GM23338 (cell line): ENCODE measurements around the gene CYTH1. TPM values are rescaled to one million over a fixed set of nuclear protein-coding genes. Genes with fewer than 3 reads are reported as not detected.

Experiments used
- ATAC-seq: fragments of 200-7000 bp; cut with Tn5 transposase; 3 replicates; pipeline ENCODE4 v1.9.1; 2020
- DNase-seq: peaks from one replicate; pipeline ENCODE4 v3.0.0-alpha.2; 2015; ENCODE audit warnings: low spot score
- H2AFZ ChIP-seq: fragments of 200-600 bp; sonication (generic); 2 replicates; pipeline ENCODE4 v1.8.0; 2016; ENCODE audit warnings: antibody characterized with exemption, mild to moderate bottlenecking, moderate library complexity
- H3F3A ChIP-seq: fragments of 200-600 bp; sonication (generic); replicated peaks from 2 replicates; pipeline ENCODE4 v1.8.0; 2017; ENCODE audit warnings: antibody characterized with exemption, mixed run types, low read depth
- H3K27ac ChIP-seq: fragments of 200-600 bp; sonication (generic); 2 replicates; pipeline ENCODE4 v1.6.1; 2016; ENCODE audit warnings: low read depth
- H3K27me3 ChIP-seq: fragments of 200-600 bp; sonication (generic); 2 replicates; pipeline ENCODE4 v1.8.0; 2016; ENCODE audit warnings: mild to moderate bottlenecking, mixed run types, moderate library complexity; ENCODE audit not compliant: insufficient read depth
- H3K36me3 ChIP-seq: fragments of 200-600 bp; sonication (generic); 2 replicates; pipeline ENCODE4 v1.8.0; 2016; ENCODE audit warnings: mild to moderate bottlenecking; ENCODE audit not compliant: insufficient read depth
- H3K4me1 ChIP-seq: fragments of 200-600 bp; sonication (generic); 2 replicates; pipeline ENCODE4 v1.8.0; 2016; ENCODE audit warnings: mild to moderate bottlenecking, moderate library complexity; ENCODE audit not compliant: insufficient read depth
- H3K4me2 ChIP-seq: fragments of 200-600 bp; sonication (generic); 2 replicates; pipeline ENCODE4 v1.7.1; 2017; ENCODE audit warnings: mixed run types
- H3K4me3 ChIP-seq: fragments of 200-600 bp; sonication (generic); 2 replicates; pipeline ENCODE4 v1.6.1; 2016; ENCODE audit warnings: mixed run types
- H3K79me2 ChIP-seq: fragments of 200-600 bp; sonication (generic); replicated peaks from 2 replicates; pipeline ENCODE4 v1.8.0; 2017; ENCODE audit warnings: mild to moderate bottlenecking; ENCODE audit not compliant: insufficient read depth
- H3K9me2 ChIP-seq: fragments of 200-600 bp; sonication (generic); 2 replicates; pipeline ENCODE4 v1.8.0; 2017; ENCODE audit not compliant: insufficient read depth
- H4K20me1 ChIP-seq: fragments of 200-600 bp; sonication (generic); replicated peaks from 2 replicates; pipeline ENCODE4 v1.8.0; 2017; ENCODE audit warnings: mild to moderate bottlenecking; ENCODE audit not compliant: insufficient read depth
- H3K27ac Mint-ChIP-seq: 2 replicates; pipeline ENCODE4 v1.8.0; 2020; ENCODE audit warnings: inconsistent platforms, mild to moderate bottlenecking, moderate library complexity, mixed read lengths
- H3K27me3 Mint-ChIP-seq: 3 replicates; pipeline ENCODE4 v1.8.0; 2022; ENCODE audit warnings: low read depth, mild to moderate bottlenecking, moderate library complexity, mixed read lengths, inconsistent platforms; ENCODE audit not compliant: insufficient read depth, poor library complexity
- H3K36me3 Mint-ChIP-seq: 3 replicates; pipeline ENCODE4 v1.8.0; 2021; ENCODE audit warnings: low read depth, mild to moderate bottlenecking, inconsistent platforms, moderate library complexity, mixed read lengths
- H3K4me1 Mint-ChIP-seq: 3 replicates; pipeline ENCODE4 v1.8.0; 2020; ENCODE audit warnings: mild to moderate bottlenecking, inconsistent platforms, mixed read lengths
- H3K4me3 Mint-ChIP-seq: 3 replicates; pipeline ENCODE4 v1.8.0; 2021; ENCODE audit warnings: moderate library complexity, mild to moderate bottlenecking, inconsistent platforms, mixed read lengths
- H3K9me3 Mint-ChIP-seq: 3 replicates; pipeline ENCODE4 v1.8.0; 2020; ENCODE audit warnings: moderate library complexity, mild to moderate bottlenecking, inconsistent platforms, mixed read lengths
- CREB1 ChIP-seq: fragments of 250-450 bp; sonication (Bioruptor Pico); IDR thresholded peaks from 2 replicates; pipeline ENCODE4 v1.5.0; 2020; ENCODE audit warnings: low read depth, mild to moderate bottlenecking, moderate library complexity
- CTCF ChIP-seq, 2 experiments: fragments of 200-600 bp in 1 of 2; sonication (generic) in 1 of 2; conservative IDR thresholded peaks; 2 replicates each; pipeline versions ENCODE4 v1.5.1 to v1.6.1; 2016 to 2017; ENCODE audit warnings: antibody characterized with exemption in 2 of 2, low read depth in 2 of 2, mild to moderate bottlenecking in 2 of 2, moderate library complexity in 1 of 2
- ETS1 ChIP-seq: IDR thresholded peaks from 2 replicates; pipeline ENCODE4 v1.6.1; 2016; ENCODE audit warnings: antibody characterized with exemption
- EZH2 ChIP-seq: fragments of 200-600 bp; sonication (generic); IDR thresholded peaks from one replicate; pipeline ENCODE4 v1.8.0; 2017; ENCODE audit warnings: antibody characterized with exemption, mild to moderate bottlenecking, low read depth; ENCODE audit not compliant: unreplicated experiment
- EZH2phosphoT487 ChIP-seq: fragments of 200-600 bp; sonication (generic); IDR thresholded peaks from one replicate; pipeline ENCODE4 v1.8.1; 2018; ENCODE audit warnings: antibody characterized with exemption; ENCODE audit not compliant: unreplicated experiment
- JUNB ChIP-seq: IDR thresholded peaks from one replicate; pipeline ENCODE4 v1.6.1; 2016; ENCODE audit warnings: antibody characterized with exemption; ENCODE audit not compliant: unreplicated experiment
- NANOG ChIP-seq: IDR thresholded peaks from 2 replicates; pipeline ENCODE4 v1.6.1; 2016; ENCODE audit warnings: antibody characterized with exemption, borderline replicate concordance
- REST ChIP-seq: IDR thresholded peaks from one replicate; pipeline ENCODE4 v1.6.1; 2018; ENCODE audit warnings: antibody characterized with exemption; ENCODE audit not compliant: unreplicated experiment
- STAT1 ChIP-seq: IDR thresholded peaks from one replicate; pipeline ENCODE4 v1.6.1; 2016; ENCODE audit warnings: antibody characterized with exemption; ENCODE audit not compliant: unreplicated experiment
- ZNF331 ChIP-seq: fragments of 250-450 bp; sonication (Bioruptor Pico); IDR thresholded peaks from 2 replicates; pipeline ENCODE4 v1.5.0; 2020; ENCODE audit warnings: low read depth, mild to moderate bottlenecking, moderate library complexity
- polyA plus RNA-seq: library from polyadenylated mRNA; unstranded; fragments of >200 nt; fragmentation: Nextera tagmentation; extraction: Ambion mirVana; gene quantifications from 2 replicates; pipeline ENCODE4 v1.2.1, GENCODE V29; 2016
- total RNA-seq: library from RNA; depleted of rRNA; stranded (reverse); fragments of >200 nt; shearing (Covaris generic); gene quantifications from 2 replicates; pipeline ENCODE4 v1.2.3, GENCODE V29; 2014

The CYTH1 gene
- total and polyA plus RNA-seq, 2 experiments from 2014 or later = 13.8 to 14.5 TPM

GRCh38 chr17:78640700-78641099, 141.4 kb downstream of the CYTH1 start:
- Histone ChIP-seq H3K27me3 (no peaks in the 10 kb centered on the region), H3K27ac (no peak overlapping the region), H3F3A (no peaks in the 10 kb centered on the region), H3K79me2 (no peaks in the 10 kb centered on the region), H2AFZ (no peak overlapping the region), H3K9me2 (no peaks in the 10 kb centered on the region), H3K4me3 (no peak overlapping the region), H3K36me3 (no peaks in the 10 kb centered on the region), H3K4me2 (no peak overlapping the region), H3K4me1 (no peaks in the 10 kb centered on the region), H4K20me1 (no peaks in the 10 kb centered on the region)
- Mint-ChIP-seq H3K27me3 (peaks cover 11% of the 10 kb centered on the region), H3K4me3 (no peak overlapping the region), H3K4me1 (no peaks in the 10 kb centered on the region), H3K9me3 (no peaks in the 10 kb centered on the region; the same call in 2 of the 3 replicates), H3K36me3 (no peaks in the 10 kb centered on the region), H3K27ac (no peak overlapping the region)
- DNase-seq (no peak), ATAC-seq (no peak)
- no peak for TF ChIP-seq NANOG
- no peak for TF ChIP-seq CREB1
- no peak for TF ChIP-seq STAT1
- no peak for TF ChIP-seq CTCF (conservative IDR thresholded peaks at IDR 0.05; ENCODE audit: low read depth in 2 of 2)
- no peak for TF ChIP-seq JUNB
- TF ChIP-seq REST = no peak
- no peak for TF ChIP-seq EZH2
- no peak for TF ChIP-seq ZNF331 (CRISPR knock-in tag)
- no peak for TF ChIP-seq ETS1
- TF ChIP-seq EZH2phosphoT487 = no peak
